ENCODE data around the gene FST.

FST gene

DNA sequence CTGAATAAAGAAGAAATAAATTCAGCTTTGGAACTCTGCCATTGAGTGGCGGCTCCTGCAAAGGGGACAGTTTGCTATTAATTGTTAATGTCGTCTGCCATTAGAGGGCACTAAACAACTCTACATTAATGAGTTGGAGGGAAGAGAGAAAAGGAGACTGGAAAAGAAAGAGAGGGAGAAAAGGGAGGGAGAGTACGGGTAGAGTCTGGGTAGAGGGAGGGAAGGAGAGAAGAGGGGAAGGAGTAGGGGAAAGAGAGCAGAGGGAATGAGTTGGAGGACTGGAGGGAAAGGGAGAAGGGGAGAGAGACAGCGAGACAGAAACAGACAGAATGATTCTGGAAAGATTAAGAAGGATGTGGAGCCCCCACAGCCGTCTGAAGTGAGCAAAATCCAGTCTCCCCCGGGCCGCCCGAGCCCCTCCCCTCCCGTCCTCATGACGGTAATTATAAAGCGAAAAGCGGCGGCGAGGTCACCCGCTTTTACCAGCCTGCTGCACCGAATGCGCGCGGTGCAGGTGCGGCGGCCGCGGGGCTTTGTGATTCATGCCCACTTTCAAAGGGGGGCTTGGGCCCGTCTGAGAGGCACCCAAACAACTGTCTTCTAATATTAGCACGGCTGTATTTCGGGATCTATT lies 1.9 kb upstream of the FST start:
- Histone ChIP-seq H3K27ac (no peak overlapping the region), H3K9me3 (ENCODE audit: low read depth, low read length) (no peaks in the 10 kb centered on the region), H3K36me3 (ENCODE audit: insufficient read depth, low read length) (no peaks in the 10 kb centered on the region), H3K9ac (ENCODE audit: insufficient read length) (no peak overlapping the region), H3K4me3 (peak overlapping the region; percentile 74)
- peak; percentile 37 for DNase-seq (ENCODE audit: low read depth, low spot score)
- TF ChIP-seq FOXP2 (optimal IDR thresholded peaks at IDR 0.05; ENCODE audit: control extremely low read depth, extremely low read length, insufficient read depth) = no peak
- TF ChIP-seq EZH2 (IDR thresholded peaks at IDR 0.05) = no peak
- no peak for TF ChIP-seq POLR2AphosphoS5 (IDR thresholded peaks at IDR 0.05; ENCODE audit: borderline replicate concordance, low read depth, low read length)

- Histone ChIP-seq H3K9me3 (ENCODE audit: low read depth, low read length) (no peaks in the 10 kb centered on the region), H3K36me3 (ENCODE audit: insufficient read depth, low read length) (no peaks in the 10 kb centered on the region), H3K9ac (ENCODE audit: insufficient read length) (no peak overlapping the region), H3K27ac (no peak overlapping the region), H3K4me3 (peak overlapping the region; percentile 74)
- no peak for DNase-seq (ENCODE audit: low read depth, low spot score)
- TF ChIP-seq EZH2 (IDR thresholded peaks at IDR 0.05) = no peak
- no peak for TF ChIP-seq FOXP2 (optimal IDR thresholded peaks at IDR 0.05; ENCODE audit: control extremely low read depth, extremely low read length, insufficient read depth)
- TF ChIP-seq POLR2AphosphoS5 (IDR thresholded peaks at IDR 0.05; ENCODE audit: borderline replicate concordance, low read depth, low read length) = no peak
Measured at GRCh38 chr5:53479045-53479589, 1.3 kb upstream of the FST start.

- no peak overlapping the region for H3K27ac ChIP-seq
- peak overlapping the region; percentile 74 for H3K4me3 ChIP-seq
- H3K9me3 ChIP-seq (ENCODE audit: low read depth, low read length) = no peaks in the 10 kb centered on the region
- no peak overlapping the region for H3K9ac ChIP-seq (ENCODE audit: insufficient read length)
- no peak for DNase-seq (ENCODE audit: low read depth, low spot score)
- no peaks in the 10 kb centered on the region for H3K36me3 ChIP-seq (ENCODE audit: insufficient read depth, low read length)
- TF ChIP-seq FOXP2 (optimal IDR thresholded peaks at IDR 0.05; ENCODE audit: control extremely low read depth, extremely low read length, insufficient read depth) (no peak), EZH2 (IDR thresholded peaks at IDR 0.05) (no peak), POLR2AphosphoS5 (IDR thresholded peaks at IDR 0.05; ENCODE audit: borderline replicate concordance, low read depth, low read length) (no peak)
Measured at GRCh38 chr5:53479590-53480415, 626 bp upstream of the FST start.

DNA sequence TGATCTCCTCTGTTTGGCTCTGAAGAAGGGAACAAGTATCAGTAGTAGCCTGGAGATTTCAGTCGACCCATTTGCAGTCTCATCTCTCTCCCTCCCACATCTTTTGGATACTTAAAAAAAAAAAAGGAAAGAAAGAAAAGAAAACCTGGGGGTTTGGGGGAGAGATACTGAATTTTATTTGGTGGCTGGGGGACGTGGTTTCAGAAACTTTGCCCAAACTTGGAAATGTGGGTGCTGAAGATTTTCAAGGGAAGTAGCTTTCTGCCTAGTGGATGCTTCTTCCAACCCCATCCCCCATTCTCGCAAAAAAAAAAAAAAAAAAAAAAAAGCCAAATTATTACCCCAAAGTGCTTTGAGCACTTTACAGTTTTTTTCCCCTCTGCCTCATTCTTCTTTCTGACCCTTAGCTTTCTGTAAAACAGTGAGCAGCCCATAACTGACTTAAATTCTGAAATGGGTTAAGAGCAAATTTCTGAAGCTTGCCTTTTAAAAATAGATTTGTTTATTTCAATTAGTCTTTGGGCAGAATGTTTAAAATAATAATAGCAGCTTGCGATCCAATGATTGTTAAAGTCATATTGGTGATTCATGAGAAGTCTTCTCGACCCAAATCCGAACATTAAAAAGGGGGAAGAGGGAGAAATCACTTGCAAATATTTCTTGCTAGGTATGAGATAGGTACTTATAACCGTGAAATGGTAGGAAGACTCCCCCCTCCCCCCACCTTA lies 894 bp downstream of the FST start:
- TF ChIP-seq FOXP2 (optimal IDR thresholded peaks at IDR 0.05; ENCODE audit: control extremely low read depth, extremely low read length, insufficient read depth) (no peak), EZH2 (IDR thresholded peaks at IDR 0.05) (no peak), POLR2AphosphoS5 (IDR thresholded peaks at IDR 0.05; ENCODE audit: borderline replicate concordance, low read depth, low read length) (no peak)
- DNase-seq (ENCODE audit: low read depth, low spot score) = no peak
- Histone ChIP-seq H3K4me3 (peak overlapping the region; percentile 74), H3K9ac (ENCODE audit: insufficient read length) (no peak overlapping the region), H3K36me3 (ENCODE audit: insufficient read depth, low read length) (no peaks in the 10 kb centered on the region), H3K27ac (no peak overlapping the region), H3K9me3 (ENCODE audit: low read depth, low read length) (no peaks in the 10 kb centered on the region)

- TF ChIP-seq EZH2 (IDR thresholded peaks at IDR 0.05) (no peak), POLR2AphosphoS5 (IDR thresholded peaks at IDR 0.05; ENCODE audit: borderline replicate concordance, low read depth, low read length) (no peak), FOXP2 (optimal IDR thresholded peaks at IDR 0.05; ENCODE audit: control extremely low read depth, extremely low read length, insufficient read depth) (no peak)
- peak overlapping the region; percentile 74 for H3K4me3 ChIP-seq
- no peaks in the 10 kb centered on the region for H3K9me3 ChIP-seq (ENCODE audit: low read depth, low read length)
- no peaks in the 10 kb centered on the region for H3K36me3 ChIP-seq (ENCODE audit: insufficient read depth, low read length)
- DNase-seq (ENCODE audit: low read depth, low spot score) = no peak
- H3K9ac ChIP-seq (ENCODE audit: insufficient read length) = no peak overlapping the region
- H3K27ac ChIP-seq = no peak overlapping the region
Measured at GRCh38 chr5:53481887-53482716, 1.7 kb downstream of the FST start.

DNA sequence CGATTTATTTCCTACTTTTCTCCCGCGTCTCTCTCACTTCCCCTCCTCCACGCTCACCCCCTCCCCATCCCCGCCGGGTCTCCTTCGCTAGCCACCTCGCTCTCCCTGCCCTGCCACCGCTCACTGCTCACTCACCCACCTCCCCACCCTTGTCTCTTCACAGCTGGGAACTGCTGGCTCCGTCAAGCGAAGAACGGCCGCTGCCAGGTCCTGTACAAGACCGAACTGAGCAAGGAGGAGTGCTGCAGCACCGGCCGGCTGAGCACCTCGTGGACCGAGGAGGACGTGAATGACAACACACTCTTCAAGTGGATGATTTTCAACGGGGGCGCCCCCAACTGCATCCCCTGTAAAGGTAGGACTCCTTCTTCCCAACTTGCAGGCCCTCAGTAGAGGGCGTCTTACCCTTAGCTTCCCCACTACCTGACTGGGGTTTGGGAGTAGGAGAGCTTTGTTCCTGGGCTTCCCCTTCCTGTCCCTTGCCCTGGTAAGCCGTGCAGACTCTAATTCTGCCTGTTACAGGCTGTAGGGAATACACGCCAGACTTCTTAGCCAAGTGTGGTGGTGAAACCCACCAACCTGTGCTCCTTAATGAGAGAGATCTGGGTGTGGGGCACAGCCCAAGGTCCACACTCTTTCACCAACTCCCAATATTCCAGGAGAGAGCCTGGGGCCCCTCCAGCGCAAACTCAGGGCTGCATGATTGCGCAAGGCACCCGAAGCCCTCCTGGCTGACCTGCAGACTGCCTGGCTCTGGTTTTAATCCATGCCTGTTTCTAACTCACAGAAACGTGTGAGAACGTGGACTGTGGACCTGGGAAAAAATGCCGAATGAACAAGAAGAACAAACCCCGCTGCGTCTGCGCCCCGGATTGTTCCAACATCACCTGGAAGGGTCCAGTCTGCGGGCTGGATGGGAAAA lies 2.5 kb downstream of the FST start:
- no peak overlapping the region for H3K27ac ChIP-seq
- no peaks in the 10 kb centered on the region for H3K9me3 ChIP-seq (ENCODE audit: low read depth, low read length)
- DNase-seq (ENCODE audit: low read depth, low spot score) = no peak
- no peaks in the 10 kb centered on the region for H3K36me3 ChIP-seq (ENCODE audit: insufficient read depth, low read length)
- peak overlapping the region; percentile 74 for H3K4me3 ChIP-seq
- no peak for TF ChIP-seq EZH2 (IDR thresholded peaks at IDR 0.05)
- no peak for TF ChIP-seq POLR2AphosphoS5 (IDR thresholded peaks at IDR 0.05; ENCODE audit: borderline replicate concordance, low read depth, low read length)
- TF ChIP-seq FOXP2 (optimal IDR thresholded peaks at IDR 0.05; ENCODE audit: control extremely low read depth, extremely low read length, insufficient read depth) = no peak
- no peak overlapping the region for H3K9ac ChIP-seq (ENCODE audit: insufficient read length)

DNA sequence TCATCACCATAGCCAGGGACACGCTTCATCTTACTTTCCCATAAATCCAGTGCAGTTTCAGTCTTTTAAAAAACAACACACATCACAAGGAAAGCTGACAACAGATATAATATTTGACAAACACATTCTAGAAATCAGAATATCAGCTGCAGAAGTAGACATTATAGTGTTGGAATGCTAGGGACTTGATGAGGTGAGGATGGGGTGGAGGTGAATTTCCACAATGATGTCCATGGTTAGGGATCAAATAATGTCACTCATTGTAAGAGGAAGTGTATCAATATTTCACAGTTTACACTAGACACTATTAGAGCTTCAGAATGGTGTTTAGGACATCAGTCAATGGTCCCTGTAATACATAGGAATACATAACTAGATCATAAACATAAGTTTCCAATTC lies 7.0 kb downstream of the FST start:
- Histone ChIP-seq H3K36me3 (ENCODE audit: insufficient read depth, low read length) (no peaks in the 10 kb centered on the region), H3K9ac (ENCODE audit: insufficient read length) (no peak overlapping the region), H3K4me3 (no peak overlapping the region), H3K27ac (no peak overlapping the region), H3K9me3 (ENCODE audit: low read depth, low read length) (no peaks in the 10 kb centered on the region)
- DNase-seq (ENCODE audit: low read depth, low spot score) = no peak
- TF ChIP-seq FOXP2 (optimal IDR thresholded peaks at IDR 0.05; ENCODE audit: control extremely low read depth, extremely low read length, insufficient read depth) = no peak

Measured in SK-N-MC (cell line).